Duodenal mucosa (tissue), 2 donors: ENCODE results near the gene PDGFD.
"Not testable (repeated sequence)": the region's sequence is repeated elsewhere in the genome, so short reads cannot be mapped to it uniquely, and the experiment has no call there.

Experiments
- H3K27ac ChIP-seq: one replicate; pipeline ENCODE4 v1.7.0; 2013; ENCODE audit warnings: low read depth, low read length
- H3K27me3 ChIP-seq, 2 donors: one replicate each; pipeline ENCODE4 v1.7.0; 2013; ENCODE audit warnings: low read length in 2 of 2, control low read depth in 1 of 2; ENCODE audit not compliant: insufficient read depth in 2 of 2, control insufficient read depth in 1 of 2
- H3K36me3 ChIP-seq, 2 donors: one replicate each; pipeline ENCODE4 v1.7.0; 2013; ENCODE audit warnings: low read length in 2 of 2, control low read depth in 1 of 2; ENCODE audit not compliant: insufficient read depth in 2 of 2, control insufficient read depth in 1 of 2
- H3K4me1 ChIP-seq, 2 donors: one replicate each; pipeline ENCODE4 v1.7.0; 2013; ENCODE audit warnings: low read length in 2 of 2, control low read depth in 1 of 2; ENCODE audit not compliant: insufficient read depth in 2 of 2, control insufficient read depth in 1 of 2
- H3K4me3 ChIP-seq, 2 donors: one replicate each; pipeline ENCODE4 v1.7.0; 2013; ENCODE audit warnings: low read length in 2 of 2, low read depth in 1 of 2
- H3K9ac ChIP-seq, 2 donors: one replicate each; pipeline ENCODE4 v1.7.0; 2013; ENCODE audit warnings: low read length in 2 of 2, low read depth in 1 of 2
- H3K9me3 ChIP-seq, 2 donors: one replicate each; pipeline ENCODE4 v1.7.0; 2013; ENCODE audit warnings: low read length in 2 of 2, control low read depth in 1 of 2; ENCODE audit not compliant: control insufficient read depth in 1 of 2

Gene PDGFD

DNA sequence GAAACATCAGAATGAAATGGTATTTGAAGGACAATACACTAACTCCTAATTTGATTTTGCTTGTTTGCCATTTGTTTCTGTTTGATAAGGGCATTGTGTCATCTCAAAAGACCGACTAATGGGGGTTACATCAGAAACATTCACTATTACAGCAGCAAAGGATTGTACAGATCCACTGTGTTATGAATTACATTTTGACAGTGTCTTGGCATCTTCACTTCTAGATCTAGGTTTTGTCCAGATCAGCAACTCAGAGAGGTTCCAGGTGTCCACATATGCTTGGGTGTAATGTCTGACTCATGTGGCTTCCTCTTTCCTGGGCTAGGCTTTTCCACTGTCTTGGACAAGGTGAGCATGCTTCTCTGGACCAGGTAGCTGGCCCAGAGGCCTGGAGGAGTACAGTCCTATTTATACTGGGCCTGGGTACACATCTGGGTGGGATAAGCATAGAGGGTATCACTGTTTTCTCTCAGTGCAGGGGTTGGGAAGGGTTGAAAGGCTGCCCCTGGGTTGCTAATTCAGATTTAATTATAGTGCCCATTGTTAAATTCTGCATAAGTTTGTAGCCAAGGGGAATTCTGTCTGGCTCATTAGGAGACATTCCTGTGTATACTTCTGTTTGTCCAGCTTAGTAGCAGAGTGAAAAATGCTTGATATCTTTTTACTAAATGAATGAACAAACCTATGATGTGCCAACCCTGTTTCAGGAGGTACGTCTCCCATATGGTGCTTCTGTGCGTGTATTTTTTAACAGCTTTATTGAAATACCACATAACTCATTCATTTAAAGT is 103.7 kb downstream of the PDGFD start:
- Histone ChIP-seq H3K27ac (no peak overlapping the region), H3K9me3 (no peaks in the 10 kb centered on the region), H3K36me3 (no peaks in the 10 kb centered on the region), H3K4me3 (no peak overlapping the region), H3K9ac (no peak overlapping the region), H3K4me1 (no peaks in the 10 kb centered on the region), H3K27me3 (no peaks in the 10 kb centered on the region)

- Histone ChIP-seq H3K36me3 (no peaks in the 10 kb centered on the region), H3K9ac (no peak overlapping the region), H3K9me3 (no peaks in the 10 kb centered on the region), H3K27ac (no peak overlapping the region), H3K4me1 (no peaks in the 10 kb centered on the region), H3K4me3 (no peak overlapping the region), H3K27me3 (no peaks in the 10 kb centered on the region)
Measured at GRCh38 chr11:104058680-104059079, 105.3 kb downstream of the PDGFD start.

GRCh38 chr11:104057908-104058307 is 106.0 kb downstream of the PDGFD start:
- Histone ChIP-seq H3K4me3 (no peak overlapping the region), H3K36me3 (no peaks in the 10 kb centered on the region), H3K27ac (no peak overlapping the region), H3K4me1 (no peaks in the 10 kb centered on the region), H3K27me3 (no peaks in the 10 kb centered on the region), H3K9me3 (no peaks in the 10 kb centered on the region), H3K9ac (no peak overlapping the region)

- H3K27me3 ChIP-seq = no peaks in the 10 kb centered on the region
- H3K36me3 ChIP-seq = no peaks in the 10 kb centered on the region
- no peak overlapping the region for H3K9ac ChIP-seq
- no peak overlapping the region for H3K27ac ChIP-seq
- H3K4me3 ChIP-seq = no peak overlapping the region
- no peaks in the 10 kb centered on the region for H3K4me1 ChIP-seq
- no peaks in the 10 kb centered on the region for H3K9me3 ChIP-seq
Measured at GRCh38 chr11:104055596-104055995, 108.4 kb downstream of the PDGFD start.

GRCh38 chr11:104054911-104055529 is 108.9 kb downstream of the PDGFD start:
- Histone ChIP-seq H3K4me3 (no peak overlapping the region), H3K36me3 (no peaks in the 10 kb centered on the region), H3K27ac (no peak overlapping the region), H3K27me3 (no peaks in the 10 kb centered on the region), H3K9me3 (no peaks in the 10 kb centered on the region), H3K9ac (no peak overlapping the region), H3K4me1 (no peaks in the 10 kb centered on the region)

GRCh38 chr11:104053743-104054478 is 110.0 kb downstream of the PDGFD start:
- H3K9me3 ChIP-seq = no peaks in the 10 kb centered on the region
- no peak overlapping the region for H3K27ac ChIP-seq
- no peaks in the 10 kb centered on the region for H3K27me3 ChIP-seq
- H3K9ac ChIP-seq = no peak overlapping the region
- no peaks in the 10 kb centered on the region for H3K36me3 ChIP-seq
- H3K4me3 ChIP-seq = no peak overlapping the region
- H3K4me1 ChIP-seq = no peaks in the 10 kb centered on the region

DNA sequence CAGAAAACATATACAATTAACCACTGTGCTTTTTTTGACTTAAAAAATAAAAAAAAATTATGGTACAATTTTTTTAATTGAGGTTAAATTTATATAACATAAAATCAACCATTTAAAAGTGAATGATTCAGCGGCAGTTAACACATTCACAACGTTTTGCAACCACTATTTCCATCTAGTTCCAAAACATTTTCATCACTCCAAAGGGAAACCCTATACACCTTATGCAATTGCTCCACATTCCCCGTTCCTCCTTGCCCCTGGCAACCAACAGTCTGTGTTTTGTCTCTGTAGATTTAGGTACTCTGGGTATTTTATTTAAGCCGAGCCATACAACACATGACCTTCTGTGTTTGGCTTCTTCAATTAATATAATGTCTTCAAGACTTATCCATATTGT is 112.2 kb downstream of the PDGFD start:
- Histone ChIP-seq H3K4me3 (no peak overlapping the region), H3K9ac (no peak overlapping the region), H3K27me3 (no peaks in the 10 kb centered on the region), H3K36me3 (no peaks in the 10 kb centered on the region), H3K27ac (no peak overlapping the region), H3K9me3 (no peaks in the 10 kb centered on the region), H3K4me1 (no peaks in the 10 kb centered on the region)

DNA sequence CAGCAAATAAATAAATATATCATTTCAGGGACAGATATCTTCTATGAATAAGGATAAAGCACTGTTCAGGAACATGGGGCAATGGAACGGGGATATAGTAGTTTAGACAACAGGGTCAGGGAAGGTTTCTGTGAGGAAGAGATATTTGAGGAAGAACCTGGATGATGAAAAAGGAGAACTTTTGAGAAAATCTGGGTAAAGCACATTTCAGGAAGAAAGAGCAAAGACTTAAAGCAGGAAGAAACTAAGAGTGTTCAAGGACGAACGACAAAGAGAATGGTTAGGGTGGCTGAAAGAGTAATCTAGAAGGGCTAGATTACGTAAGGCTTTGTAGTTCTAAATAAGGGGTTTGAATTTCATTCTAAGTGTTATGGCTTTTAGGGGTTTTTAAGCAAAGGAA is 114.8 kb downstream of the PDGFD start:
- Histone ChIP-seq H3K36me3 (no peaks in the 10 kb centered on the region), H3K4me1 (no peaks in the 10 kb centered on the region), H3K9ac (no peak overlapping the region), H3K27ac (no peak overlapping the region), H3K27me3 (no peaks in the 10 kb centered on the region), H3K4me3 (no peak overlapping the region), H3K9me3 (no peaks in the 10 kb centered on the region)

GRCh38 chr11:104046858-104047257 is 117.1 kb downstream of the PDGFD start:
- not testable (repeated sequence) for H3K9me3 ChIP-seq, H3K4me1 ChIP-seq, H3K36me3 ChIP-seq, H3K9ac ChIP-seq, H3K27ac ChIP-seq, H3K27me3 ChIP-seq, H3K4me3 ChIP-seq

DNA sequence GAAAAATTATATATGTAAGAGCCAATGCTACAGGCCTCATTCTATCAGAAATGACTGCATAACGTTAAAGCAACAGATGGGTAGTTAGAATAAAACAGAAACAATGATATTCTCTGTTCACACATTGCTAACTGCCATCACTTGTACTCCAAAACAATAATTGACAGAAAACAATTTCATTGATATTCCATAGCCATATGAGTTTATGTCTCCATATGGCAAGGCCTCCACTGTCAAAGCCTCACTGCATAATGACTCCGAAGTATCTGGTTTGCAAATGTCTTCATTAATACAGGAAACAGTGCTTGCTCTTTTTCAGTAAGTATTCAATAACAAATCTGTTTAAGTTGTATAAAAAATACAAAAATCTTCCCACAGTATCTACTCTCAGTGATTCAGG is 117.6 kb downstream of the PDGFD start:
- no peak overlapping the region for H3K4me3 ChIP-seq
- H3K27me3 ChIP-seq = no peaks in the 10 kb centered on the region
- H3K9me3 ChIP-seq = no peaks in the 10 kb centered on the region
- H3K9ac ChIP-seq = no peak overlapping the region
- no peaks in the 10 kb centered on the region for H3K4me1 ChIP-seq
- H3K27ac ChIP-seq = no peak overlapping the region
- H3K36me3 ChIP-seq = no peaks in the 10 kb centered on the region
